GM23248 (cell line): ENCODE data around the gene CCDC158. TPM values are rescaled to one million over a fixed set of nuclear protein-coding genes. Genes with fewer than 3 reads are reported as not detected.

Experiments
- DNase-seq: peaks from one replicate; pipeline ENCODE4 v3.0.0-alpha.2; 2015
- H2AFZ ChIP-seq: fragments of 200-600 bp; sonication (generic); 2 replicates; pipeline ENCODE4 v1.6.1; 2016; ENCODE audit warnings: antibody characterized with exemption
- H3F3A ChIP-seq: fragments of 200-600 bp; sonication (generic); 2 replicates; pipeline ENCODE4 v1.6.1; 2016; ENCODE audit warnings: mild to moderate bottlenecking, antibody characterized with exemption, mixed run types; ENCODE audit not compliant: insufficient read depth
- H3K27ac ChIP-seq: fragments of 200-600 bp; sonication (generic); 2 replicates; pipeline ENCODE4 v1.5.1; 2016; ENCODE audit warnings: mild to moderate bottlenecking
- H3K27me3 ChIP-seq: fragments of 200-600 bp; sonication (generic); replicated peaks from 2 replicates; pipeline ENCODE4 v1.6.1; 2016; ENCODE audit warnings: mild to moderate bottlenecking; ENCODE audit not compliant: insufficient read depth
- H3K36me3 ChIP-seq: fragments of 200-600 bp; sonication (generic); 2 replicates; pipeline ENCODE4 v1.6.1; 2016; ENCODE audit warnings: low read depth, mild to moderate bottlenecking
- H3K4me1 ChIP-seq: fragments of 200-600 bp; sonication (generic); 2 replicates; pipeline ENCODE4 v1.6.1; 2016; ENCODE audit warnings: mild to moderate bottlenecking; ENCODE audit not compliant: insufficient read depth
- H3K4me2 ChIP-seq: fragments of 200-600 bp; sonication (generic); one replicate; pipeline ENCODE4 v1.6.1; 2016; ENCODE audit warnings: mild to moderate bottlenecking; ENCODE audit not compliant: unreplicated experiment
- H3K4me3 ChIP-seq: fragments of 200-600 bp; sonication (generic); 2 replicates; pipeline ENCODE4 v1.5.1; 2016; ENCODE audit warnings: mild to moderate bottlenecking
- H3K79me2 ChIP-seq: fragments of 200-600 bp; sonication (generic); 2 replicates; pipeline ENCODE4 v1.6.1; 2016; ENCODE audit warnings: mild to moderate bottlenecking; ENCODE audit not compliant: insufficient read depth
- H3K9ac ChIP-seq: fragments of 200-600 bp; sonication (generic); 2 replicates; pipeline ENCODE4 v1.6.1; 2016; ENCODE audit warnings: mild to moderate bottlenecking
- H3K9me2 ChIP-seq: fragments of 200-600 bp; sonication (generic); 2 replicates; pipeline ENCODE4 v1.6.1; 2016; ENCODE audit warnings: mixed run types, mild to moderate bottlenecking, moderate library complexity; ENCODE audit not compliant: insufficient read depth
- H3K9me3 ChIP-seq: fragments of 200-600 bp; sonication (generic); one replicate; pipeline ENCODE4 v1.6.1; 2017; ENCODE audit warnings: low read depth
- H4K20me1 ChIP-seq: fragments of 200-600 bp; sonication (generic); 2 replicates; pipeline ENCODE4 v1.6.0; 2016; ENCODE audit not compliant: insufficient read depth
- EZH2 ChIP-seq: fragments of 200-600 bp; sonication (generic); IDR thresholded peaks from 2 replicates; pipeline ENCODE4 v1.6.1; 2018; ENCODE audit warnings: antibody characterized with exemption, mild to moderate bottlenecking; ENCODE audit not compliant: insufficient read depth, poor library complexity, severe bottlenecking
- EZH2phosphoT487 ChIP-seq: fragments of 200-600 bp; sonication (generic); IDR thresholded peaks from 2 replicates; pipeline ENCODE4 v1.6.1; 2018; ENCODE audit warnings: antibody characterized with exemption, moderate library complexity, mild to moderate bottlenecking, low read depth; ENCODE audit not compliant: insufficient read depth
- WGBS, 2 experiments: methylation state at CpG; one replicate each; pipeline ENCODE4 v1.1.6; 2015 to 2017; ENCODE audit warnings: low lambda C conversion rate in 2 of 2, low coverage in 1 of 2; ENCODE audit errors: missing lambda C conversion rate in 2 of 2; 5-methylcytosine and 5-hydroxymethylcytosine counted together
- in situ Hi-C: fragments of 300-500 bp; cut with MboI; formaldehyde crosslinking; loops from 2 replicates; pipeline ENCODE4 v1.15.0; 2020
- polyA plus RNA-seq: library from polyadenylated mRNA; unstranded; fragments of >200 nt; fragmentation: Nextera tagmentation; extraction: Ambion mirVana; gene quantifications from 2 replicates; pipeline ENCODE4 v1.2.1, GENCODE V29; 2016
- total RNA-seq: library from RNA; depleted of rRNA; stranded (reverse); fragments of >200 nt; shearing (Covaris generic); gene quantifications from 2 replicates; pipeline ENCODE4 v1.2.3, GENCODE V29; 2014

Gene CCDC158
- total and polyA plus RNA-seq, 2 experiments from 2014 or later = 0.14 TPM; not detected in 1

DNA sequence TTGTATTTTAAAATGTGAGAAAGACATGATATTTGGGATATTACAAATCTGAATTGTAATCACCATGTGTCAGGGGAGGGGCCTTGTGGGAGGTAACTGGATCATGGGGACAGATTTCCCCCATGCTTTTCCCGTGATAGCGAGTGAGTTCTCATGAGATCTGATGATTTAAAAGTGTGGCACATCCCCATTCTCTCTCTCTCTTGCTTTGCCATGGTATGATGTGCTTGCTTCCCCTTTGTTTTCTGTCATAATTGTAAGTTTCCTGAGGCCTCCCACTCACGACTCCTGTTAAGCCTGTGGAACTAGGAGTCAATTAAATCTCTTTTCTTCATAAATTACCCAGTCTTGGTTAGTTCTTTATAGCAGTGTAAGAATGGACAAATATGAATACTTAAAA, 39.0 kb downstream of the CCDC158 start:
- Histone ChIP-seq H3K4me1 (no peaks in the 10 kb centered on the region), H3K9me3 (no peaks in the 10 kb centered on the region), H3K9me2 (no peaks in the 10 kb centered on the region), H4K20me1 (no peaks in the 10 kb centered on the region), H3K79me2 (no peaks in the 10 kb centered on the region), H3K36me3 (no peaks in the 10 kb centered on the region), H3F3A (no peaks in the 10 kb centered on the region), H3K4me2 (no peak overlapping the region), H3K27ac (no peak overlapping the region), H3K4me3 (no peak overlapping the region), H3K9ac (no peak overlapping the region), H3K27me3 (no peaks in the 10 kb centered on the region), H2AFZ (no peak overlapping the region)
- WGBS, 2 experiments = 78 to 87% methylated on average over 3 of the region's 3 CpGs
- in situ Hi-C loops = no loop called here
- DNase-seq = no peak
- TF ChIP-seq EZH2phosphoT487 (no peak), EZH2 (no peak)

DNA sequence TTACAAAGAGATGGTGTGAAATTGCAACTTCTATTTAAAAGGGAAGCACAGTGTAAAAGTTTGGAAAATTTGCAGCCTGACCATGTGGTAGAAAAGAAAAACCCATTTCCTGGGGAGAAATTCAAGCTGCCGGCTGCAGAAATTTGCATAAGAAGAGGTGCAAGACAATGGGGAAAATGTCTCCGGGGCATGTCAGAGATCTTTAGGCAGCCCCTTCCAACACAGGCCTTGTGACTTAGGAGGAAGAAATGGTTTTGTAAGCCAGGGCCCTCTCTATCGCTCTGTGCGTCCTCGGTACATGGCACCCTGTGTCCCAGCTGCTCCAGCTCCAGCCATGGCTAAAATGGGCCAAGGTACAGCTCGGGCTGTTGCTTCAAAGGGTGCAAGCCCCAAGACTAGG, 40.4 kb downstream of the CCDC158 start:
- no peak overlapping the region for H2AFZ ChIP-seq
- in situ Hi-C loops = no loop called here
- WGBS, 2 experiments = 79 to 86% methylated on average over 6 of the region's 6 CpGs

DNA sequence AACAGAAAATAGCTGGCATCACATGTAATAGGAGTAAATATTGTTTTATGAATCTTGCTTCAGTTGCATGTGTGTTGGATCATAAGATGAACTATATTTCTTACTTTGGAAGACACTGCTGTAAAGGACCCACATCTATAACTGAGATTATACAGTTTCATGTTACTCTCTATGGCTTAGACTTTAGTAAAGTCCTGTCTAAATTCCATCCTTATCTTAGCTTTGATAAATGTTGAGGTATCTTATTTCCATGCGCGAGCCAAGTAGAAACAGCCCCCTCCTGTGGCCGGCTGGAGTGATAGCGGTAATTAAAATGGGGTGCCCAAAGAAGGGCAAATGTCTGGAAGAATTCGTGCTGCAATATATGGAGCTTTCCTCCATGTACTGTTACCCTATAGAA, 43.0 kb downstream of the CCDC158 start:
- H3K4me3 ChIP-seq = no peak overlapping the region
- no peaks in the 10 kb centered on the region for H3K79me2 ChIP-seq
- H3K9me2 ChIP-seq = no peaks in the 10 kb centered on the region
- H3K9me3 ChIP-seq = no peaks in the 10 kb centered on the region
- no peaks in the 10 kb centered on the region for H4K20me1 ChIP-seq
- no peak overlapping the region for H2AFZ ChIP-seq
- no peaks in the 10 kb centered on the region for H3F3A ChIP-seq
- in situ Hi-C loops = no loop called here
- no peaks in the 10 kb centered on the region for H3K27me3 ChIP-seq
- 0 out of 2 replicates have a peak, but pooled peaks cover 4% of the 10 kb centered on the region for H3K4me1 ChIP-seq
- no peak overlapping the region for H3K27ac ChIP-seq
- no peaks in the 10 kb centered on the region for H3K36me3 ChIP-seq
- H3K9ac ChIP-seq = no peak overlapping the region
- H3K4me2 ChIP-seq = no peak overlapping the region
- DNase-seq = peak; percentile 42
- TF ChIP-seq EZH2 (no peak), EZH2phosphoT487 (no peak)
- 47 to 53% methylated on average over 5 of the region's 5 CpGs for WGBS, 2 experiments

More for the DNA sequence above, 40.4 kb downstream of the CCDC158 start:
- H3K9ac ChIP-seq = no peak overlapping the region
- no peak for TF ChIP-seq EZH2phosphoT487
- TF ChIP-seq EZH2 = no peak
- no peak overlapping the region for H3K4me3 ChIP-seq
- no peak for DNase-seq
- no peaks in the 10 kb centered on the region for H3K4me1 ChIP-seq
- no peaks in the 10 kb centered on the region for H3K79me2 ChIP-seq
- no peaks in the 10 kb centered on the region for H3K36me3 ChIP-seq
- H3K9me2 ChIP-seq = no peaks in the 10 kb centered on the region
- H4K20me1 ChIP-seq = no peaks in the 10 kb centered on the region
- H3K27me3 ChIP-seq = no peaks in the 10 kb centered on the region
- no peak overlapping the region for H3K4me2 ChIP-seq
- no peaks in the 10 kb centered on the region for H3F3A ChIP-seq
- H3K9me3 ChIP-seq = no peaks in the 10 kb centered on the region
- H3K27ac ChIP-seq = no peak overlapping the region

DNA sequence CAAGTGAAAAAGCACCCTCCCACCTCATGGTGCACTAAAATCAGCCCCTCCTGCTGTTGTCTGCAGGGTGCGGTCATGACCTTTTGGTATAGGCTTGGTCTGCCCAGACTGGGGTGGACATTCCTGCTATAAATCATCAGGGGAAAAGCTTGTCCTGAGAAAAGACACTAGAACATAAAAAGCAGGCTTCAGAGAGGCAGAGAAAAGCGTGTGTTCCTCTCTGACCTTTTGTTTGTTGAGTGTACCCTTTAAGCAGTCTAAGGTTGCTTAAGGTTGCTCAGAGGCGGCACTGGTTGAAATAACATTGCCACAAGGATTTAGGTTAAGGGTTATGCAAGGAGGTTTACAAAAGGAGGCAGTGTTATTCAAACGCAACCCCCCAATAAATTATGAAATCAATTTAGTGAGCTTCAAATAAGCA, 43.5 kb downstream of the CCDC158 start:
- no peaks in the 10 kb centered on the region for H4K20me1 ChIP-seq
- TF ChIP-seq EZH2phosphoT487 = no peak
- TF ChIP-seq EZH2 = no peak
- no peak overlapping the region for H2AFZ ChIP-seq
- no peak for DNase-seq
- H3K9me3 ChIP-seq = no peaks in the 10 kb centered on the region
- no peak overlapping the region for H3K4me3 ChIP-seq
- no peaks in the 10 kb centered on the region for H3K27me3 ChIP-seq
- no peaks in the 10 kb centered on the region for H3K79me2 ChIP-seq
- WGBS, 2 experiments = 86 to 89% methylated on average over 4 of the region's 4 CpGs
- H3K9ac ChIP-seq = no peak overlapping the region
- no peaks in the 10 kb centered on the region for H3K9me2 ChIP-seq
- in situ Hi-C loops = no loop called here
- H3K36me3 ChIP-seq = no peaks in the 10 kb centered on the region
- 0 out of 2 replicates have a peak, but pooled peaks cover 4% of the 10 kb centered on the region for H3K4me1 ChIP-seq
- no peak overlapping the region for H3K4me2 ChIP-seq
- H3K27ac ChIP-seq = no peak overlapping the region
- no peaks in the 10 kb centered on the region for H3F3A ChIP-seq

DNA sequence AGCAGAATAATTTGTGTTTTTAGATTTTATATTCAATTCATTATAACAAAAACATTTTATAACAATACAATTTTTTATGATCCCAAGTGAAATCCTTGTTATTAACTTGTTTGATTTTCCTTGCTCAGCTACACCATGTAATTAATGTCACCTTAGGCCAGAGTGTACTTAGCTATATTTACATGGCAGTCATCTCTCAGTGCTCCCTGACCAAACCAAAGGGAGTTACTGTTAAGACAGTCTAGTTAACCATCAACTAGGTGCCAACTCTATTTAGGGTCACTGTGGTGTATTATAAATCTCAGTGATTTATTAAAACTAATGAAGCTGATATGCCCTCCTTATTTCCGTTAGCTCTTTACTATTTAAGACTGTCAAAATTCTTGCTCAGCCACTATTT, 44.4 kb downstream of the CCDC158 start:
- no peak for DNase-seq

More for the DNA sequence above, 44.4 kb downstream of the CCDC158 start:
- no peaks in the 10 kb centered on the region for H3F3A ChIP-seq
- no peak overlapping the region for H3K9ac ChIP-seq
- H3K9me3 ChIP-seq = no peaks in the 10 kb centered on the region
- 0 out of 2 replicates have a peak, but pooled peaks cover 4% of the 10 kb centered on the region for H3K4me1 ChIP-seq
- 95 to 100% methylated on average over 1 of the region's 1 CpG for WGBS, 2 experiments
- H4K20me1 ChIP-seq = no peaks in the 10 kb centered on the region
- no peak overlapping the region for H3K27ac ChIP-seq
- no peak overlapping the region for H2AFZ ChIP-seq
- in situ Hi-C loops = no loop called here
- no peaks in the 10 kb centered on the region for H3K9me2 ChIP-seq
- H3K4me3 ChIP-seq = no peak overlapping the region
- no peak overlapping the region for H3K4me2 ChIP-seq
- no peaks in the 10 kb centered on the region for H3K36me3 ChIP-seq
- no peaks in the 10 kb centered on the region for H3K79me2 ChIP-seq
- TF ChIP-seq EZH2phosphoT487 = no peak
- TF ChIP-seq EZH2 = no peak
- H3K27me3 ChIP-seq = no peaks in the 10 kb centered on the region
